OCI-LY7 (cell line): ENCODE measurements around the gene MARCHF9.

Source experiments
- EZH2phosphoT487 ChIP-seq: fragments of 200-600 bp; sonication (generic); IDR thresholded peaks from 2 replicates; pipeline ENCODE4 v1.6.1; 2018; ENCODE audit warnings: low read depth, borderline replicate concordance, mild to moderate bottlenecking, mixed run types, antibody characterized with exemption, low read length, moderate library complexity, mixed read lengths
- TF ChIP-seq, protein P1 (sequence below): fragments of 200-600 bp; sonication (generic); conservative IDR thresholded peaks from 2 replicates; pipeline ENCODE4 v1.5.1; 2014; ENCODE audit warnings: mild to moderate bottlenecking, antibody characterized with exemption, low read length, moderate library complexity, mixed read lengths

DNA sequence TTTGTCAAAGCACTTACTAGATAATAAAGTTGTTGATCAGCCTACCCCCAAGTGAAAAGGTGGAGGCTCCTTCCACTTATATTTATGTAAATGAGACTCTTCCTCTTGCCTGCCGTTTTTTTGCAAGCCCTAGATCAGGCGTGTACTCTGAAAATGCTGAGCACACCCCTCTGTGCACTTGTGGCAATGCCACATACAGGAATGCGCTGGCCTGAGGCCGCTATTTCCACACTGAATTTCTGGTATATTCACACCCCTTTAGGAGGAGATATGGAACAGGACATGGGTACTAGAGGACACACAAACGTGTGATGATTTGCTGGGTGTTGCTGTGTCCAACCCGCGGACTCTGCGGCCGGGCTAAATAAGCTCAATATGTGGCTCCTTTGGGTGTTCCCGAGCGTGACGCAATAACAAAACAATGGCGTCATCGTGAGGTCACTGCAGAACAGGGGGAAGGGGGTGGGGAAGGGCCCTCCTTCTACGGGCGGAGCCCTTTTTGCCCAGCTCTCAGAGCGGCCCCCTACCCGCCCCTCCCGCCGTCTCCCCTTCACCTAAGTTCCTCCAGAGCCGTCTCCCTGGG is 10.6 kb upstream of the MARCHF9 start:
- TF ChIP-seq, protein P1, sequence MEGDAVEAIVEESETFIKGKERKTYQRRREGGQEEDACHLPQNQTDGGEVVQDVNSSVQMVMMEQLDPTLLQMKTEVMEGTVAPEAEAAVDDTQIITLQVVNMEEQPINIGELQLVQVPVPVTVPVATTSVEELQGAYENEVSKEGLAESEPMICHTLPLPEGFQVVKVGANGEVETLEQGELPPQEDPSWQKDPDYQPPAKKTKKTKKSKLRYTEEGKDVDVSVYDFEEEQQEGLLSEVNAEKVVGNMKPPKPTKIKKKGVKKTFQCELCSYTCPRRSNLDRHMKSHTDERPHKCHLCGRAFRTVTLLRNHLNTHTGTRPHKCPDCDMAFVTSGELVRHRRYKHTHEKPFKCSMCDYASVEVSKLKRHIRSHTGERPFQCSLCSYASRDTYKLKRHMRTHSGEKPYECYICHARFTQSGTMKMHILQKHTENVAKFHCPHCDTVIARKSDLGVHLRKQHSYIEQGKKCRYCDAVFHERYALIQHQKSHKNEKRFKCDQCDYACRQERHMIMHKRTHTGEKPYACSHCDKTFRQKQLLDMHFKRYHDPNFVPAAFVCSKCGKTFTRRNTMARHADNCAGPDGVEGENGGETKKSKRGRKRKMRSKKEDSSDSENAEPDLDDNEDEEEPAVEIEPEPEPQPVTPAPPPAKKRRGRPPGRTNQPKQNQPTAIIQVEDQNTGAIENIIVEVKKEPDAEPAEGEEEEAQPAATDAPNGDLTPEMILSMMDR, result no peak
- no peak for TF ChIP-seq EZH2phosphoT487
